ENCODE results near the gene LSM6.

DNA sequence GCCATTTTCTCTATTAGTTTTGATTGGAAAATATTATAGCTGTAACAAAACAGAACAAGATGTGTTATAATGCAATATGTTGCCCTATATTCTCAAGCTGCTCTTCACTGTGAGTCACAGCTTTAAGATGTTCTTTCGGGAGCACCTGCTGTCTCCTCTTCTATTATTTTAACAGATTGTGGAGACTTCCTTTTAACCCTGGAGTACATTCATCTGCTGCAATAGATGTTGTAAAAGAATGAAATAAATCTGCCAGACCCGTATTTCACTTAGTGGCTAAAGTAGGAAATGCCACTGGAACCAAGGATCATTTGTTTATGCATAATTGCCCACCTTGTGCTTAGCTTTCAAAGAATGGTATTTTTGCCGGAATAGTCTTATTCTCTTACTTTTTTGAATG lies 11.1 kb downstream of the LSM6 start:
- no peak for TF ChIP-seq RAD21 (IDR thresholded peaks at IDR 0.05; ENCODE audit: low read depth)
- no peak for TF ChIP-seq TCF12 (IDR thresholded peaks at IDR 0.05; ENCODE audit: low read depth)
- no peak for TF ChIP-seq USF1 (IDR thresholded peaks at IDR 0.05)
- TF ChIP-seq TEAD4 (IDR thresholded peaks at IDR 0.05) = no peak
- TF ChIP-seq EP300 (IDR thresholded peaks at IDR 0.05; ENCODE audit: borderline replicate concordance) = no peak
- TF ChIP-seq REST (IDR thresholded peaks at IDR 0.05; ENCODE audit: low read depth) = no peak
- TF ChIP-seq YY1 (IDR thresholded peaks at IDR 0.05; ENCODE audit: low read depth) = no peak
- TF ChIP-seq TAF1 (IDR thresholded peaks at IDR 0.05; ENCODE audit: low read depth) = no peak
- no peak for TF ChIP-seq CEBPB (IDR thresholded peaks at IDR 0.05)
